ENCODE results near the gene GDF15.
"Not testable (repeated sequence)": the region's sequence is repeated elsewhere in the genome, so short reads cannot be mapped to it uniquely, and the experiment has no call there.

Gene GDF15

DNA sequence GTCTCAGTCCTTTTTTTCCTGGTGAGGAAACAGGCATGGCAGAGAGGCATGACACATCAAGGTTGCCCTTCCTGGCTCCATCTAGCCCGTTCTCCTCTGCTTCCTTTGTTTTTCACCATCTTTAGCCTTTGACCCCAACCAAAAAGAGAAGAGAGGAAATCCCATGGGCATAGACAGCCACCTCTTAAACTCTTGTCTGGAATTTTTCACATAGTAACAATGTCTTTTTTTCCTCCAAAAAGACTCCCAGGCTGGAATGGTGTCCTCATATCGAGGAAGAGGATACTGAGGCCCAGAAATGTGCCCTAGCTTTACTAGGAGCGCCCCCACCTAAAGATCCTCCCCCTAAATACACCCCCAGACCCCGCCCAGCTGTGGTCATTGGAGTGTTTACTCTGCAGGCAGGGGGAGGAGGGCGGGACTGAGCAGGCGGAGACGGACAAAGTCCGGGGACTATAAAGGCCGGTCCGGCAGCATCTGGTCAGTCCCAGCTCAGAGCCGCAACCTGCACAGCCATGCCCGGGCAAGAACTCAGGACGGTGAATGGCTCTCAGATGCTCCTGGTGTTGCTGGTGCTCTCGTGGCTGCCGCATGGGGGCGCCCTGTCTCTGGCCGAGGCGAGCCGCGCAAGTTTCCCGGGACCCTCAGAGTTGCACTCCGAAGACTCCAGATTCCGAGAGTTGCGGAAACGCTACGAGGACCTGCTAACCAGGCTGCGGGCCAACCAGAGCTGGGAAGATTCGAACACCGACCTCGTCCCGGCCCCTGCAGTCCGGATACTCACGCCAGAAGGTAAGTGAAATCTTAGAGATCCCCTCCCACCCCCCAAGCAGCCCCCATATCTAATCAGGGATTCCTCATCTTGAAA is at the start of gene GDF15:
Gene GDF15, plus strand, starts transcription at position 484 of the 868 bp plus-strand sequence. Its CDS starts 32 bp downstream, at position 516.
- DNase-seq (ENCODE audit: low spot score) = peak; percentile 51

GRCh38 chr19:18338541-18338940 is 47.4 kb upstream of the GDF15 start:
- no peak for DNase-seq (ENCODE audit: low spot score)

DNA sequence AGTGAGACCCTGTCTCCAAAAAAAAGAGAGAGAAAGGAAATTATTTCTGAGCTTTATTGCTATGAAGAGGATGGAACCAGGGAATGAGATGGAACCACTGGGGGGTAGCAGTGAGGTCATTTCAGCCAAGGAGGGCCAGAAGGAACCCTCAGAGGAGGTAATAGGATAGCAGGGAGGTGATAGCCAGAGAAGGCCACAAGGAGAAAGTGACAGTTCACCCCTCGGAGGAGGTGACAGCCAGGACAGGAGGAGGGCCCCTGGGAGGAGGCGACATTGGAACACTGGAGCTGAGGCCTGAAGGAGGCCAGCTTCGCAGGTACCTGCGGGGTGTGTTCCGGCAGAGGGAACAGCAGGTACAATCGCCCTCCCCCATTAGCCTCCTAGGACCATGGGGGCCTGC is 46.2 kb upstream of the GDF15 start:
- no peak for DNase-seq (ENCODE audit: low spot score)

DNA sequence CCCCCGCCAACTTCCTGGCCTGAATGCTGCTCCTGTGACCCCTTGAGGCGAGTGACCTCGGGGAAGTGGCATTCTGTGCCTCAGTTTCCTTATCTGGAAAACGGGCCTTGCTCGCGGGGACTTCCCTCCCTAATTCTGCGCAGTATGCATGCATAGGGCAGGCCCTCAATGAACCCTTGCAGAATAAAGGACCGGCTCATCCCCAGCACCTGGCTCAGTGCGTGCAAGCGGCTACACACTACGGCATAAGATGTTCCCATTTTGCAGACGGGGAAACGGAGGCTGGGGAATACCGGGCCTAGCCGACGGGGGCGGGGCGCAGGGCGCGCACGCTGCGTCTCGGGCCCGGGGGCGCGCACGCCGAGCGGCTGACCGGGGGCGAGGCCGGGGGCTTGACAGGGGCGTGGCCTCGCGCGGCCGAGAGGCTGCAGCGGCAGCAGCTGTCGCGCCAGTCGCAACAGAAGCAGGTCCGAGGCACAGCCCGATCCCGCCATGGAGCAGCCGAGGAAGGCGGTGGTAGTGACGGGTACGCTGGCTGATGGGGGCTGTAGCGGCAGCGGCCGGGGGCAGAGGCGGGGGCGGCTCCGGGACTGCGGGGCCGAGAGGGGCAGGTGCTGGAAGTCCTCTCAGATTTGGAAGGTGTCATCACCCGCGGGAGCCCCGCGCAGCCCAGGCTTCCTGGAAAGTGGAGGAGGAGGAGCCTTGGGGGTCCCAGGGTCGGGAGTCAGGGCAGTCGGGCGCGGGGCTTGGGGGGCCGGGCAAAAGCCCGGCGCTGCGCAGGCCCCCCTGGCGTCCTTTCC is 45.6 kb upstream of the GDF15 start, which contains the start of gene PGPEP1:
Gene PGPEP1, plus strand, starts transcription at position 409 of the 800 bp plus-strand sequence. Its CDS starts 84 bp downstream, at position 493.
- DNase-seq (ENCODE audit: low spot score) = peak; percentile 86

DNA sequence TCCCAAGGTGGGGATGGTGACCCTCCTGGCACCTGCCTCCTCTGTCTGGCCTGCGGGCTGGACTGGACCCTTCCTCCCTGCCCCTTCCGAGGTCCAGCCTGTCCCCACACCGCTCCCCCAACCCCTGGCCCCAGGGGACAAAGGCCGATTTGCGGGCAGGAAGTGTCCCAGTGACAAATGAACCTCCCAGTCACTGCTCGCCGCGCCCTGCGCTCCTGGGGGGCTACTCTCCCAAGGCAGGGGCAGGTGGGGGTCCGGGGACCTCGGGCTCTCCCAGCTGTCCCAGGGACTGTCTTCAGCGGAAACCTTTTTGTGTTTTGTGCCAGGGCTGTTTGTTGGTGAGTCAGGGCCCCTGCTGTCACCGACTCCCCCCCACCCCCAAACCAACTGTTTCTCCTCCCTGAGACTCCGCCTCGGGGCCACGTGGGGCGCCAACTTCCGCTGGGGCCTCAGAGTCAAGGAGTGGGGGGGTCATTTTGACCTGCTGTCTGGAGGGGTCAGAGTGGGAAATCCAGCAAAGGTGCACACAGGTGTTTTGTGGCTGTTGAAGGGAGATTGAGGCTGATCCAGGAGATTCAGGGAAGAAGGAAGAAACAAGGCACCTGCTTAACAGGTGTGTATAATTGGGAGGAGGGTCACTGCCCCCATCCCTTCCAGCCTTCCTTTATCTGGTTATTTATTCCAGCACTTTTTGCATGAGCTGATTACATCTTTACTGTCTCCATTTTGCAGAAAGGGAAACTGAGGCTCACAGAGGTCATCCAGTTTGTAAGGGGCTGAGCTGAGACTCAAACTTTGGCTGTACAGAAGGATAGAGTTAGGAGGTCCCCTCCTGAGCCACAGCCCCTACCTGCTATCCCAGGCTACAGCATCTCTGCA is 44.7 kb upstream of the GDF15 start:
- DNase-seq (ENCODE audit: low spot score) = peak; percentile 69

DNA sequence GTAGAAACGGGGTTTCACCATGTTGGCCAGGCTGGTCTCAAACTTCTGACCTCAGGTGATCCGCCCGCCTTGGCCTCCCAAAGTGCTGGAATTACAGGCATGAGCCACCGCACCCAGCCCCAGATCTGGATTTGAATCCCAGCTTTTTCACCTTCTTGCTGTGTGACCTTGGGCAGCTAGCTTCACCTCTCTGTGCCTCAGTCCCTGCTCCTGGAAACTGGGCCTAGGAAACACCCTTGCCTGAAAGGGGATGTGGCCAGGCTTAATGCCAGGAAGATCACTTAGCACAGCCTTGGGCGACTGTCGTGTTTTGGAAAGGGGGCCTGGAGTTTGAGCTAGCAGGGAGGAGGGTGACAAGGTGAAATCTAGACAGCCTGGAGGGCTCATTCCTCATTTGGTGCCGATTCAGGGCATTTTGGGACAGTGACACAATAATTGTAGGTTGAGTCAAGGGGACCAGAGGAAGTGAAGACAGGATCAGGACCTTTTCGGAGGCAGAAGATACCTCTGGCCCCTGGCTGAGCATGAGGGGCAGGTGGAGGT is 43.8 kb upstream of the GDF15 start:
- DNase-seq (ENCODE audit: low spot score) = no peak

- no peak for DNase-seq (ENCODE audit: low spot score)
These were observed 41.4 kb upstream of the GDF15 start for GRCh38 chr19:18344582-18344950.

GRCh38 chr19:18345296-18345695 is 40.7 kb upstream of the GDF15 start:
- DNase-seq (ENCODE audit: low spot score) = no peak

GRCh38 chr19:18346091-18346490 is 39.9 kb upstream of the GDF15 start:
- no peak for DNase-seq (ENCODE audit: low spot score)

- DNase-seq (ENCODE audit: low spot score) = no peak
These were observed 37.8 kb upstream of the GDF15 start for GRCh38 chr19:18348171-18348570.

GRCh38 chr19:18348818-18349339 is 37.1 kb upstream of the GDF15 start:
- not testable (repeated sequence) for DNase-seq (ENCODE audit: low spot score)

- DNase-seq (ENCODE audit: low spot score) = no peak
These were observed 36.3 kb upstream of the GDF15 start for GRCh38 chr19:18349524-18350128.

DNA sequence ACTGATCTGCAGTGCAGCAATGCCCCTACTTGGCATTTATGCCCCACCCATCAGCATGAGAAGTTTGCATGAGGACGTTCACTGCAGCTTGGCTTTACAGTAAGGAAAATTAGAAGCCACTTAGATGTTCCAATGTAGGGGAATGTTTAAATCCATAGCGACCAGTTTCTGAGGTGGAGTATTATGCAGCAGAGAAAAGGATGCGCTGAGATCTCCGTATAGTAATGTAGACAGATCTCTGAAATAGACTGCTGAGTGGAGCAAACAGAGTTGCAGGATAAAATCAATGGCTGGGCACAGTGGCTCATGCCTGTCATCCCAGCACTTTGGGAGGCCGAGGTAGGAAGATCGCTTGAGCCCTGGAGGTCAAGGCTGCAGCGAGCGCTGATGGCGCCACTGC is 35.5 kb upstream of the GDF15 start:
- DNase-seq (ENCODE audit: low spot score) = no peak

GRCh38 chr19:18351544-18351943 is 34.4 kb upstream of the GDF15 start:
- DNase-seq (ENCODE audit: low spot score) = no peak

DNA sequence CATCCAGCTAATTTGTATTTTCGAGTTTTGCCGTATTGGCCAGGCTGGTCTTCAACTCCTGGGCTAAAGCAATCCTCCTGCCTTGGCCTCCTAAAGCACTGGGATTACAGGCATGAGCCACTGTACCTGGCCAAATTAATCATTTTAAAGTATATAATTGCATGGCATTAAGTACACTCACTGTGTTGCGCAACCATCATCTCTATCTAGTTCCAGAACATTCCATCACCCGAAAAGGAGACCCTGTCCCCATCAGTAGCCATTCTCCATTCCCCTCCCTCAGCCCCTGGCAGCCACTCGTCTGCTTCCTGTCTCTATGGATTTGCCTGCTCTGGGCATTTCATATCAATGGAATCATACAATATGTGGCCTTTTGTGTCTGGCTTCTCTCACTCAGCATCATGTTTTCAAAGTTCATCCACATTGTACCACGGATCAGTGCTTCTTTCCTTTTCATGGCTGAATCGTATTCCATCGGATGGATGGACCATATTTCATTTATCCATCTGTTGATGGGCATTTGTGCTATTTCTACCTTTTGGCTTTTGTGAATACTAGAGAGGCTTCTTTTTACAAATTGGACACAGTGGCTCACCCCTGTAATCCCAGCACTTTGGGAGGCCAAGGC is 32.5 kb upstream of the GDF15 start:
- DNase-seq (ENCODE audit: low spot score) = no peak

- not testable (repeated sequence) for DNase-seq (ENCODE audit: low spot score)
These were observed 31.2 kb upstream of the GDF15 start for GRCh38 chr19:18354743-18355142.

- DNase-seq (ENCODE audit: low spot score) = no peak
These were observed 28.9 kb upstream of the GDF15 start for GRCh38 chr19:18357041-18357440.

- no peak for DNase-seq (ENCODE audit: low spot score)
These were observed 24.3 kb upstream of the GDF15 start for GRCh38 chr19:18361646-18362045.

DNA sequence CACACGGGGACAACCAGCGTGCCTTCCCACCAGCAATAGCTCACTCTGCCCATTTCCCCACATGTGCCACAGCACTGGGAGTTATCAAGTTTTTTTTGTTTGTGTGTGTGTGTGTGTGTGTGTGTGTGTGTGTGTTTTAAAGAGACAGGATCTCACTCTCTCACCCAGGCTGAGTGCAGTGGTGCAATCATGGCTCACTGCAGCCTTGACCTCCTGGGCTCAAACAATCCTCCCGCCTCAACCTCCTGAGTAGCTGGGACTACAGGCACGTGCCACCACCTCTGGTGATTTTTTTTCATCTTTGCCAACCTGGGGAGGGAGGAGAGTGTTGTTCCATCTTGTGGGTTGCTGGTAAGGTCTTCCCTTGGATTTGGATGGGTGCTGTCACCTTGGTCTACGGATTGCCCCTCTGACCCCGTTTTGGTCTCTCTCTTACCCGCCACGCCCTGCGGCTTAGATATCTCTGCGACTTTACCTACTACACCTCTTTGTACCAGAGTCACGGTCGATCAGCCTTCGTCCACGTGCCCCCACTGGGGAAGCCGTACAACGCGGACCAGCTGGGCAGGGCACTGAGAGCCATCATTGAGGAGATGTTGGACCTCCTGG is 22.9 kb upstream of the GDF15 start:
- DNase-seq (ENCODE audit: low spot score) = no peak

DNA sequence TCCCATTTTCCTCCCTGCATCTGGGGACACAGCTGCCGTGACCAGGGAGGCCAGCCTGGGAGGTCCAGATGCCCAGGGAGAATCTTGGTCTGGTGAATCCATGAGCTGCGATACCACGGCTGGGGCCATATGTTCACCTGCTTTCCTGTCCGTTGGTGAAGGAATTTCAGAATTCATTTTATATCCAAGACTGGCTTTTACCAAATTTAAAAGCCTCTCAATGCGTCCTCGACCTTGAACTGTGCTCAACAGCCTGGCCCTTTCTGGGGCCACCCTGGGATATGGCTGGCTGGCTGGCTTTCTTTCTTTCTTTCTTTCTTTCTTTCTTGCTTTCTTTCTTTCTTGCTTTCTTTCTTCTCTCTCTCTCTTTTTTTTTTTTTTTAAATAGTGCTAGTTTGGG is 22.2 kb upstream of the GDF15 start:
- no peak for DNase-seq (ENCODE audit: low spot score)

All from germinal center (tissue), 1 donor.